GM19438 (cell line): ENCODE results near the gene GRWD1.

ENCODE experiments used
- ATAC-seq: cut with Tn5 transposase; IDR thresholded peaks from one replicate; pipeline ENCODE4 v1.9.1; 2021; ENCODE audit warnings: low read depth; ENCODE audit not compliant: unreplicated experiment

The GRWD1 gene

GRCh38 chr19:48421548-48421947 is 24.2 kb upstream of the GRWD1 start:
- ATAC-seq, result no peak

DNA sequence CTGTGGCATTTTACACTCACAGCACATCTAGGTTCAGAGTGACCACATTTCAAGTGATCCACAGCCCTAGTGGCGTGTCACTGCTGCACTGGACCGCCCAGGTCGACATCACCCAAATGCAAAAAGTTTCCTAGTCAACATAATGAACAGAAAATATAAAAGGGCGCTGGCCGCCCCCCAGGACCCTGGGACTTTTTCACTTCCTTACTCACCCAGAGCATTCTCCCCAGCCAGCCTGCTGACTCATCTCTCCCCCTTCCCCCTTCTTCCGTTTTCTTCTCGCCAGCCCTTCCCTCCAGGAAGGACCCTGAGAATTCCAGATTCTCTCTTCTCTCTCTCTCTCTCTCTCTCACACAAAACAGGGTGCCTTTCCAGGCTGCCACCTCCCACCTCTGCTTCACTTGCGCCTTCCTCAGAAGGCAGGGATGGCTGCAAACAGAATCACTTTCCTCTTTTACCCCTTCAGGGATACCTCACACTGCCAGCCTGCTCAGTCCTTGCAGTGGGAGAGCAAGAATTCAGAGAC is 21.0 kb upstream of the GRWD1 start:
- ATAC-seq, result no peak

- ATAC-seq, result no peak
These were observed 17.1 kb upstream of the GRWD1 start for GRCh38 chr19:48428670-48429069.

DNA sequence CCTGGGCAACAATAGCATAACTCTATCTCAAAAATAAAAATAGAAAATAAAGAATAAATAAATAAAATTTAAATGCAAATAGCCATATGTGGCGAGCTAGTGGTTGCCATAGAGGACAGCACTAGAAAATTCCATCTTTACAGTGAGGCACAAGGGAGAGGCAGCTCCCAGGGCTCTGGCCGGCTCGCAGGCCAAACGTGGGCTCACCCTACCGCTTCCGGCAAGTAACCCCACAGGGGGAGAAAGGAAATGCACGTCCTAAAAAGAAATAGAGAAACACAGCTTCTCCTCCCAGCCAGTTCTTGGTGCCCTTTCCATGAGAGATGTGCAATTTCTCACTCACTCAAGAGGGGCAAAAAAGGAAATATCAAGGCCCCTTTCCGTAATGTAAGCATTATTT is 12.4 kb upstream of the GRWD1 start:
- no peak for ATAC-seq

DNA sequence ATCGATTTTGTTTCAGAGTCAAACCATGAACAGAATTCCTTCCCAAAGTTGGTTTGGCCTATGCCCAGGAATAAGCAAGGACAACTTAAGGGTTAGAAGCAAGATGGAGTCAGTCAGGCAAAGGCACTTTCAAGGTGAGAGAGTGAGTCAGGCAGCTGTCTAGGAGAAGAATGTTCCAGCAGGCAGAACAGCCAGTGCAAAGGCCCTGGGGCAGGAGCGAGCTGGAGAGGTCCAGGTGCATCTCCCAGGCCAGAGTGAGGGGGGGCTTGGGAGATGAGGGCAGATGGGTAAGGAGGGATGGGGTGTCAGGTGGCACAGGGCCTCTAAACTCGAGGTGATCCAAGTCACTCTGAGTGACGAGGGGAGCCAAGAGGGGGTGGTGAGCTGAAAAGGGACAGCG is 9.2 kb upstream of the GRWD1 start:
- ATAC-seq, result no peak

DNA sequence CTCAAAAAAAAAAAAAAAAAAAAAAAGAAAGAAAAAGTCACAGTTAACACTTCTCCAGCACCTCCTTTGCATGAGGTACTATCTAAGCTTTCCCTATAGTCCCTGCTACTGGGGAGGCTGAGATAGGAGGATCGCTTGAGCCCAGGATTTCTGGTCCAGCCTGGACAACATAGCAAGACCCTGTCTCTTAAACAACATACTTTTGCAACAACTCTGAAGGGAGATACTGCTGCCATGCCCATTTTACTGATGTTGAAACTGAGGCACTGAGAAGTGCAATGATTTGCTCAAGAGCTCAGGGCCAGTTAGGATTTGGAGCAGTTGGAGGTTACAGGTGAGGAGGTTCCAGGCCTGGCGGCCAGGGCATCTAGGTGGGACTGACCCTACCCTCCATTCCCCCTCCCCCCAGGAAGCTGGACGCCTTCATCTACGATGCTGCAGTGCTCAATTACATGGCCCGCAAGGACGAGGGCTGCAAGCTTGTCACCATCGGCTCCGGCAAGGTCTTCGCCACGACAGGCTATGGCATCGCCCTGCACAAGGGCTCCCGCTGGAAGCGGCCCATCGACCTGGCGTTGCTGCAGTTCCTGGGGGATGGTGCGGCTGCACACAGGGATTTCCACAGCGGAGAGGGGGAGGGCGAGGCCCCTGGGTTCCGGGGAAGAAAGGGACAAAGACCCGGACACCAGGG is 4.3 kb upstream of the GRWD1 start:
- ATAC-seq, result no peak

DNA sequence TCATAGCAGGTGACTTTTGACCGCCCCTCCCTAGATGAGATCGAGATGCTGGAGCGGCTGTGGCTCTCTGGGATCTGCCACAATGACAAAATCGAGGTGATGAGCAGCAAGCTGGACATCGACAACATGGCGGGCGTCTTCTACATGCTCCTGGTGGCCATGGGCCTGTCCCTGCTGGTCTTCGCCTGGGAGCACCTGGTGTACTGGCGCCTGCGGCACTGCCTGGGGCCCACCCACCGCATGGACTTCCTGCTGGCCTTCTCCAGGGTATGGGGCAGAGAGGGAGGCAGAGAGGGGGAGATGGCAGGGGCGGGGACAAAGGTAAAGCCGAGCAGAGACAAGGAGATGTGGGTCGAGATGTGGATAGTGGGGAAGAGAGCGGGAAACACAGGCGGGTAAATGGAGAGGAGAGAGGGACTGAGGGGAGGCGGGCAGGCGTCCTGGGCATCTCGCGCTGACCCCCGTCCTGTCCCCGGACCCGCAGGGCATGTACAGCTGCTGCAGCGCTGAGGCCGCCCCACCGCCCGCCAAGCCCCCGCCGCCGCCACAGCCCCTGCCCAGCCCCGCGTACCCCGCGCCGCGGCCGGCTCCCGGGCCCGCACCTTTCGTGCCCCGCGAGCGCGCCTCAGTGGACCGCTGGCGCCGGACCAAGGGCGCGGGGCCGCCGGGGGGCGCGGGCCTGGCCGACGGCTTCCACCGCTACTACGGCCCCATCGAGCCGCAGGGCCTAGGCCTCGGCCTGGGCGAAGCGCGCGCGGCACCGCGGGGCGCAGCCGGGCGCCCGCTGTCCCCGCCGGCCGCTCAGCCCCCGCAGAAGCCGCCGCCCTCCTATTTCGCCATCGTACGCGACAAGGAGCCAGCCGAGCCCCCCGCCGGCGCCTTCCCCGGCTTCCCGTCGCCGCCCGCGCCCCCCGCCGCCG is 3.4 kb upstream of the GRWD1 start:
- no peak for ATAC-seq

- ATAC-seq, result no peak
These were observed 2.5 kb upstream of the GRWD1 start for GRCh38 chr19:48443256-48443655.

GRCh38 chr19:48443731-48444128 is 2.1 kb upstream of the GRWD1 start:
- ATAC-seq, result no peak

DNA sequence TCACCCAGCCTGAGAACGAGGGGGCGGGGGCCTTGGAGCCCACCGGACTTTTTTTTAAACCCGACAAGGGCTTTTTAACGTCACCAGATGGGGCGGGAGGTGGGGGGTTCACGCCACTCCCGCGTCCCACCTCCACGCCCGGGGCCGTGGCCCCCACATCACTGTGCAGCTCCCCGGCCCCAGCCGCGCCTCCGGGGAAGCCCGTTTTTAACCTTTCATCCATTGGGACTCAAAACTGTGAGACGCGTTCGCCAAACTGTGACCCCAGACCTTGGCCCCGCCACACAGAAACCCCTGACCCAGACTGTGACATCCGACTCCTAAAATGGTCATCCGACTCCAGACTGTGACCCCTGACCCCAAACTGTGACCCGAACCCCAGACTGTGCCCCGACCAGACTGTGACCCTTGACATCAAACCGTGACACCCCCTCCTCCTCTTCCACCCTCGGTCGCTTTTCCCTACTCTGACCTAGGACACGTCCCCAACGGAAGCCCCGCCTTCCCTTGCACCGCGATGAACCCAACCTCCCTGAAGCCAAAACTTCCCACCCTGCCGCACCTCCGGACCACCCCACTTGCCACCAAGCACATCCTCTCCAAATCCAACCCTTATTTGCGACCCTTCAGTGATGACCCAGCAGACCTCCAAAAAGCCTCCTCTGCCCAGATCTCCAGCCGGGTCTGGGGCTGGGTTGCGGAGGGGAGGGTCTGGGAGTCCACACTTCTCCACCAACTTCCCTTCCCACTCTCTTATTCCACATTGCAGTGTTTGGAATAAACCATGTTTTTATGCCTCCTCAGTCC is 1.5 kb upstream of the GRWD1 start:
- no peak for ATAC-seq

DNA sequence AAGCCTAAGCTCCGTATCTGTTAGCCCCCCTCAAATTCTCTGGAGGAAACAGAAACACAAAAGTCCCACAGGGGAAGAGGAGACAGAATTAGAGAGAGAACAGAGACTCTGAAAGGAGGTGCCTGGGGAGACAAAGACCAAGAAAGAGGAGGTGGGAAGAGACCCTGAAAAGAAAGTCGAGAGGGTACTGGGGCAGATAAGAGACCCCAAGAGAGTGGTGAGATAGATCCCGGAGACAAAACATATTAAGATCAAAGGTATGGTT is 915 bp upstream of the GRWD1 start:
- no peak for ATAC-seq

DNA sequence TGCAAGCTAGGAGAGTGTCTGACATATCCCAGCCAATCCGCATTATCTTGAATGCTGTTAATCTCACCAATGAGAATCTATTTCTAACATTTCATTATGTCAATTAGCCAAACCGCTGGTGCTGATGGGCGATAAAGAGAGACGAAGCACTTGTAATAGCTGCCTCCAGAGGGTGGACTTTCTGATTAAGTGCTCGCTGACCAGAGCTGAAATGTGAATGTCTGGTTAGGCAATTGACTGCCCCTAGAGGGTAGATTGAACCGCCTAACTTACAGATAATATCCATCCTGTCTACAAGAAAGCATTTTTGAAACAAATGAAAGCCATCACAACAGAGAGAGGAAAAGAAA is 552 bp upstream of the GRWD1 start:
- peak; percentile 22 for ATAC-seq

DNA sequence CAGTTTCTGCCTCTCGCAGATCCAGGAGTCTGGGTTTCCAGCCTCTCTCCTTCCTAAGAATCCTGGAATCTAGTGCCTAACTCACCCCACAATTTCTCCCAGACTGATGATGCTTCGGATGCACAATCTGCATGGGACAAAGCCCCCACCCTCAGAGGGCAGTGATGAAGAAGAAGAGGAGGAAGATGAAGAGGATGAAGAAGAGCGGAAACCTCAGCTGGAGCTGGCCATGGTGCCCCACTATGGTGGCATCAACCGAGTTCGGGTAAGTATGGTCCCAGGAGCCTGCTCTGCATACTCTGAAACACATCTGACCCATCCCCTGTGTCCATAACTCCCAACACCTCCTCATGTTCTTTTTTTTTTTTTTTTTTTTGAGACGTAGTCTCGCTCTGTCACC is 796 bp downstream of the GRWD1 start:
- ATAC-seq, result no peak

DNA sequence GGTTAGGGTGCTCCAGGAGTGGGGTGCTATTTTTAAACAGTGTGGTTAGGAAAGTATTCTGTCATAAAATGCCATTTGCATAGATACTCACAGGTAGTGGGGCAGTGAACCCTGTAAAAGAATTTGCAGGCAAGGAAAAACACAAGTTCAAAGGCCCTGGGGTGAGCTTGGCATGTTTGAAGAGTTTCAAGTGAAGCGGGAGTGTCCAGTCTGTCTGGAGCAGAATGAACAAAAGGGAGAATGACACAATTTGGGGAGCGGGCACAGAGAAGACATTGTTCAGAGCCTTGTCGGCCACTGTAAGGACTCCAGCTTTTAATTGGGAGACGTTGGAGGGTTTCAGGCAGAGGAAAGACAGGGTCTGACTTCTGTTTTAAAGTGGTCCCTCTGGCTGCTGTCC is 2.8 kb downstream of the GRWD1 start:
- no peak for ATAC-seq

DNA sequence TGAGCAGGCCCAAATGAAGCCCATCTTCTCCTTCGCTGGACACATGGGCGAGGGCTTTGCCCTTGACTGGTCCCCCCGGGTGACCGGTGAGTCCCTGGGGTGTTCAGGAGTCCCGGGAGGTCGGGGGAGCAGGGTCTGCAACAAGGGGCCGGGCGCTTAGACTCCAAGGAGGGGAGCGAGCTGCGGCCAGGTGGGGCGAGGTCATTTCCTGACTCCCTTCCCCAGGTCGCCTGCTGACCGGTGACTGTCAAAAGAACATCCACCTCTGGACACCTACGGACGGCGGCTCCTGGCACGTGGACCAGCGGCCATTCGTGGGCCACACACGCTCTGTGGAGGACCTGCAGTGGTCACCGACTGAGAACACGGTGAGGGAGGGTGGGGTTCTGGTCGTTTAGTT is 4.7 kb downstream of the GRWD1 start:
- no peak for ATAC-seq

DNA sequence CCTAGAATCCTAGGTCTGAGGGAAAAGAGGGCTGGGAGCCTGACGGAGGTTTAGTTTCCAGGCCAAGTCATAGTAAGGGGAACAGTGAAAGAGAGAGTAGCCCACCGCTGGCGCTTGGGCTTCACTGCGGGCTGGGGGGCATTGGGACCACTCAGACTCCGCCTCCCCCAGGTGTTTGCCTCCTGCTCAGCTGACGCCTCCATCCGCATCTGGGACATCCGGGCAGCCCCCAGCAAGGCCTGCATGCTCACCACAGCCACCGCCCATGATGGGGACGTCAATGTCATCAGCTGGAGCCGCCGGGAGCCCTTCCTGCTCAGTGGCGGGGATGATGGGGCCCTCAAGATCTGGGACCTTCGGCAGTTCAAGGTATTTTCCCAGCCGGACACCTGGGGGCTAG is 5.1 kb downstream of the GRWD1 start:
- ATAC-seq, result no peak

DNA sequence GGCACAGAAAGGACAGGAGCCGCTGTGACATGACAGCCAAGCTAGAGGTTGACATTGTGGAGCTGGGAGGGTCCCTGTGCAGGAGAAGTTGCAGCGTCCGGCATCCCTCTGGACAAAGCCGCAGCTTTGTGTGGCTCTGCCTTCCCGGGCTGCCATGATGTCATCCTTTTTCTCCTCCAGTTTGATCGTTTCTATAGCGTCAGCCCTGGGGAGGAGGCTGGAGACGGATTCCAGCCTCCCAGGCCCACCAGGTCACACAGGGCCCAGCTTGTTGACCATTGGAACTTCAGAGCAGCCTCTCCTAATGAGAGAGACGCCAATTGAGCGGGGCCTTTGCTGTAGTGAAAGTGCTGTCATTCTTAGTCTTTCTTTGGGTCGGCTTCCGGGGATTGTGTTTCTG is 5.8 kb downstream of the GRWD1 start:
- ATAC-seq, result no peak

DNA sequence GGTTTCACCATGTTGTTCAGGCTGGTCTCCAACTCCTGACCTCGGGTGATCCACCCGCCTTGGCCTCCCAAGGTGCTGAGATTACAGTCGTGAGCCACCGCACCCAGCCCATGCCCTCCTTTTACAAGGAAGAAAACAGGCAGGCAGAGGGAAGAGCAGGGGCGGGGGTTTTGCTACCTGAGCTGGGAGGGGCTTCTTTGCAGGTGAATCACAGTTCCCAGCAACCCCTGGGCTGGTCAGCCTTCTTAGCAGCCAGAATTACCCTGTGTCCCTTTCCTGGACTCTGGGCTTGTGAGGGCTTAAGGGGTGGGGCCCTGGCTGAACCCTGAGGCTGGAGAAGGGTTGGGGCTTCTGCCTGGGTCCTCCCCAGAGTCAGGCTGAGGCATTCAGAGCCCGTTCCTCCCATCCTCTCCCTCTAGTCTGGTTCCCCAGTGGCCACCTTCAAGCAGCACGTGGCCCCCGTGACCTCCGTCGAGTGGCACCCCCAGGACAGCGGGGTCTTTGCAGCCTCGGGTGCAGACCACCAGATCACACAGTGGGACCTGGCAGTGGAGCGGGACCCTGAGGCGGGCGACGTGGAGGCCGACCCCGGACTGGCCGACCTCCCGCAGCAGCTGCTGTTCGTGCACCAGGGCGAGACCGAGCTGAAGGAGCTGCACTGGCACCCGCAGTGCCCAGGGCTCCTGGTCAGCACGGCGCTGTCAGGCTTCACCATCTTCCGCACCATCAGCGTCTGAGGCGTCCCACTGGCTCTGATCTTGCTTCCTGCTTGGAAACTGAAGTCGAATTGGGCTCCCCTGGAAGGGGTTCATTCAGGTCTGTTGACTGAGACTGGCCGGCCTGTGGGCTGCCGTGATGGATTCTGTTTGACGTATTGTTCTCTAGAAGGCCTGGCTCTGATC is 6.8 kb downstream of the GRWD1 start:
- ATAC-seq, result no peak

DNA sequence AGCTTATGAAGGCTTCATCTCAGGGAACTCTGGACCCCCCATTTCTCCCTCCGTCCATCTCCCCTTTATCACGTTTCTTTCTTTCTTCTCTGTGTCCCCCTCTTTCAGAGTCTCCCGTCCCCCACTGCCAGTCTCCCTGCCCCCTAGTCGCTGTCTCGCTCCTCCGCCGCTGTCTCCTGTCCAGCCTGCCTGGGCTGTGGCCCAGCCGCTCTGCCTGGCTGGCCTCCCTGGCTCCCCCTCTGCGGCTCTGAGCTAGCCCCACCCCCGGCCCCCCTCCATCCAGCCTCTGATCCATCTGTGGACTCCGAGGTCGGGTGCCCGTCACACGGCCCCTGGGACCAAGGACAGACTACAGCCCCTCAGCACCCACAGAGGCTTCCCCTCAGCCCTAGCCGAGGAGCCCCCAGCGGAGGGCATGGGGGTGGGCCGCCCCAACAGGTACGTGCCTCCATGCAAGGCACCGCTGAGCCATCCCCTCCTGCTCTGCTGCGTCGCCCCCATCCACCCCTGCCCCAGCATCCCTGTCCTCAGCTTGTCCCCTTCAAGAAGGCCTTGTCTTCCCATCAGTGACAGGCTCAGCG is 8.5 kb downstream of the GRWD1 start:
- no peak for ATAC-seq
